ENCODE results near the gene KCNMA1.

KCNMA1 gene

GRCh38 chr10:77264107-77264506 lies 373.5 kb downstream of the KCNMA1 start:
- FAIRE-seq (no peak), DNase-seq (ENCODE audit: insufficient read length, low spot score) (no peak)

GRCh38 chr10:77263700-77264099 lies 373.9 kb downstream of the KCNMA1 start:
- DNase-seq (ENCODE audit: insufficient read length, low spot score): no peak
- FAIRE-seq: no peak

GRCh38 chr10:77261146-77261545 lies 376.5 kb downstream of the KCNMA1 start:
- no peak for FAIRE-seq
- no peak for DNase-seq (ENCODE audit: insufficient read length, low spot score)

- DNase-seq (ENCODE audit: insufficient read length, low spot score) (no peak), FAIRE-seq (no peak)
Measured at GRCh38 chr10:77259171-77259874, 378.3 kb downstream of the KCNMA1 start.

- FAIRE-seq: no peak
- DNase-seq (ENCODE audit: insufficient read length, low spot score): no peak
Measured at GRCh38 chr10:77256346-77256745, 381.3 kb downstream of the KCNMA1 start.

- FAIRE-seq (no peak), DNase-seq (ENCODE audit: insufficient read length, low spot score) (no peak)
Measured at GRCh38 chr10:77253556-77254064, 384.0 kb downstream of the KCNMA1 start.

GRCh38 chr10:77253147-77253545 lies 384.5 kb downstream of the KCNMA1 start:
- no peak for FAIRE-seq
- DNase-seq (ENCODE audit: insufficient read length, low spot score): no peak

- FAIRE-seq: no peak
- no peak for DNase-seq (ENCODE audit: insufficient read length, low spot score)
Measured at GRCh38 chr10:77252380-77253146, 385.0 kb downstream of the KCNMA1 start.

GRCh38 chr10:77251297-77252013 lies 386.2 kb downstream of the KCNMA1 start:
- FAIRE-seq (no peak), DNase-seq (ENCODE audit: insufficient read length, low spot score) (no peak)

- FAIRE-seq: no peak
- DNase-seq (ENCODE audit: insufficient read length, low spot score): no peak
Measured at GRCh38 chr10:77249901-77250459, 387.6 kb downstream of the KCNMA1 start.

- FAIRE-seq: no peak
- DNase-seq (ENCODE audit: insufficient read length, low spot score): no peak
Measured at GRCh38 chr10:77248104-77248790, 389.4 kb downstream of the KCNMA1 start.

- DNase-seq (ENCODE audit: insufficient read length, low spot score) (no peak), FAIRE-seq (no peak)
Measured at GRCh38 chr10:77247031-77247990, 390.3 kb downstream of the KCNMA1 start.

GRCh38 chr10:77245953-77246352 lies 391.7 kb downstream of the KCNMA1 start:
- DNase-seq (ENCODE audit: insufficient read length, low spot score): no peak
- FAIRE-seq: no peak

- DNase-seq (ENCODE audit: insufficient read length, low spot score): no peak
- FAIRE-seq: no peak
Measured at GRCh38 chr10:77244746-77245145, 392.9 kb downstream of the KCNMA1 start.

- FAIRE-seq (no peak), DNase-seq (ENCODE audit: insufficient read length, low spot score) (no peak)
Measured at GRCh38 chr10:77244286-77244685, 393.3 kb downstream of the KCNMA1 start.

GRCh38 chr10:77241350-77241725 lies 396.3 kb downstream of the KCNMA1 start:
- FAIRE-seq: no peak
- no peak for DNase-seq (ENCODE audit: insufficient read length, low spot score)

- FAIRE-seq (no peak), DNase-seq (ENCODE audit: insufficient read length, low spot score) (no peak)
Measured at GRCh38 chr10:77240706-77241349, 396.8 kb downstream of the KCNMA1 start.

GRCh38 chr10:77240041-77240652 lies 397.5 kb downstream of the KCNMA1 start:
- DNase-seq (ENCODE audit: insufficient read length, low spot score): no peak
- no peak for FAIRE-seq

Data from GM19239 (cell line).